GM12874 (cell line): ENCODE data around the gene BCORL1.

Experiments used
- CTCF ChIP-seq: IDR thresholded peaks from 2 replicates; pipeline ENCODE4 v1.5.1; 2011; ENCODE audit warnings: low read depth, mild to moderate bottlenecking, control low read depth, low read length, moderate library complexity; ENCODE audit not compliant: insufficient read depth

The BCORL1 gene

GRCh38 chrX:129982300-129983251, at the start of gene BCORL1:
Gene BCORL1, plus strand, starts transcription at chrX:129982635. Its CDS starts 22,597 bp downstream, at chrX:130005232.
- TF ChIP-seq CTCF, result no peak

DNA sequence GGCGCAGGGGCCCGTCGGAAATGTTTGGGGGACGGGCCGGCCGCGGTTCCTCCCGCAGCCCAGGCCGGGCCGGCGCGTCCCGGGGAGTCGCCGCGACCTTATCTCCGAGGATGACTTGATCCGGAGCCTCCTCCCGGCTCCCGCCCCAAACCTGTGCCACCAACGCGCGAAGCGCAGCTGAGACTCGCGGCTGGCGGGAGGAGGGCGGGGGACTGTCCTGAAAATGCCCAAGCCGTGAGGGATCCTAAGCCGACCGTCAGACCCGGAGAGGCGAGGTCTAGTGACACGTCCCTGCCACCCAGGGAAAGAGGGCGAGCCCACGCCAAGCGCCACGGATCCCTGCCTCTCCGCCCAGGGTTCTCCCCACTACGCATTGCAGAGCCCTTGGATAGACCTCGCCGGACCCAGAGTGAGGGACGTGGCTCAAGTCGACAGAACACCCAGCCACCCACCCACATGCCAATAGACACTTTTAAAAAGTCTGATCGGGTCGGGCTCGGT, 49.6 kb upstream of the BCORL1 start:
- TF ChIP-seq CTCF, result no peak

- no peak for TF ChIP-seq CTCF
These were observed 48.7 kb upstream of the BCORL1 start for GRCh38 chrX:129933700-129934099.

GRCh38 chrX:129934461-129934860, 48.0 kb upstream of the BCORL1 start:
- TF ChIP-seq CTCF, result no peak

- no peak for TF ChIP-seq CTCF
These were observed 47.5 kb upstream of the BCORL1 start for GRCh38 chrX:129934952-129935351.

GRCh38 chrX:129938081-129938480, 44.4 kb upstream of the BCORL1 start:
- TF ChIP-seq CTCF, result no peak

DNA sequence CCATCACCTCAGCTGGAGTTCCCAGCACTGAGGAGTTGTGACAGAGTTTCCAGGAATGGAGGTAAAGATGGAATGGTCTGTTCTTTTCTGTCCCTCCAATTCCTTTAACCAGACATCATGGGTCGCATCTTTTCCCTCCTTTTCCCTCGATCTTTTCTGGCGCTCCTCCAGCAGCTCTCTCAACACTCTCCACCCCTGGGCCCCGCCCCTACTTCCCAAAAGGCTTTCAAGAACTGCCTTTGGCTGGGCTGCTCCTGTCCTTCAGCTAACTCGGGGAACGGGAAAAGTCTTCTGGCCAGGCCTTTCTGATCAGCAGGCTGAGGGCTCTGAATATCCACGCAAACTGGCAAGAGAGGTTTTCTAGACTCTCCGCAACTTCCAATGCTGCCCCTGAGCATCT, 42.4 kb upstream of the BCORL1 start:
- TF ChIP-seq CTCF, result no peak
